SIG-M5 treated with dmso at 0.1 percent for 504 hours (cell line): Measurements from ENCODE around the gene CD93.

Experiments
- DNase-seq: peaks from one replicate; lab custom pipeline; 2025; ENCODE audit not compliant: unreplicated experiment; lab: John Stamatoyannopoulos, UW

CD93 gene

DNA sequence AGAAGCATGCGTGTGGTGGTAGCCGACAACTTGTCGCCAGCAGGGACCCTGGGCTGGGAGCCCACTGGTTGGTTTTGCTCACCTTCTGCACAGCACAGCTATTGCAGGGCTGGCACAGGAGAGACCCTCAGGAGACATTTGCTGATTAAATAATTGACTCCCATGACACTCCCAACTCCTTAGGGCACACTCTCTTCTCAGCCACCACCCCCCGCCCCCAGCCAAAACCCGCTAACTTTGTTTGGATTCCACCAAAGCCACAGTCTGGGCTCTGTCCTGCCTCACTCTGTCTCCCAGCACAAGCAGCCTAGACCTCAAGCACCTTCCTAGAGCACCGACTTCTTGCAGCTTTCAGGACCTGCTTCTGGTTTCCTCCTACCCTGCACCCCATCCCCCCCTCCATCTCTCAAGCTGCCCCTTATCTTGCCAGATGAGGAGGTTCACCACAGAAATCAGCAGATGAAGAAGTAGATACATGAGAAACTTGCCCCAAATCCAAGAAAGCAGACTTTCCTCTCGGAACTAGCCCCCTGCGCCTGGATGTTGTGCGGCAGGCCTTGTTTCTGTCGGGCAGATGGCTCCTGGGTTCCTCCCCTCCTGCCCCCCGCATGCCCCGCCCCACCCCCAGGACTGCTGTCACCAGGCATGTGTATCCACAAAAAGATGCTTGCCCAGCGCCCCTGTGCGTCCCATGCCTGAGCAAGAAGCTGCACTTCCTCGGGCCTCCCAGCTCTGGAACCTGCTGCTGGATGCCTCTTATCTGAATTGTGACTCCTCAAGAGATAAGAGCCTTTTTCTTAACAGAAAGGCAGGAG is 35.0 kb upstream of the CD93 start:
- no peak for DNase-seq

DNA sequence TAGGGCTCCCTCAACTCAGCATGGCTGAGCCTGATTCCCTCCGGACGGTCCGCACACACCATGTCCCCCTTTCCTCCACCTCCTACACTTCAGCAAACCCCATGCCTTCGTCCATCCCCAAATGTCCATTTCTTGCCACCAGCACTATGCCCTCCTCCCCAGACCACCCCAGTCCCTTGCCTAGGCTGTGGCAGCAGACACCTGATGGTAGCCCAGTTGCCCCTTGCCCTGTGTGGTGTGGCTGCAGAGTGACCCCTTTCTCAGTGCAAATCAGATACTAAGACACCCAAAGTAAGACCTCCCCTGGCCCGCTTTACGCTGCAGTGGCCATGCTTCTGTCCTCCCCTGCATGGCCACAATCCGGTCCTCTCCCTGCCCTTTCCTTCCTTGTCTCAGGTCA is 34.1 kb upstream of the CD93 start:
- no peak for DNase-seq

DNA sequence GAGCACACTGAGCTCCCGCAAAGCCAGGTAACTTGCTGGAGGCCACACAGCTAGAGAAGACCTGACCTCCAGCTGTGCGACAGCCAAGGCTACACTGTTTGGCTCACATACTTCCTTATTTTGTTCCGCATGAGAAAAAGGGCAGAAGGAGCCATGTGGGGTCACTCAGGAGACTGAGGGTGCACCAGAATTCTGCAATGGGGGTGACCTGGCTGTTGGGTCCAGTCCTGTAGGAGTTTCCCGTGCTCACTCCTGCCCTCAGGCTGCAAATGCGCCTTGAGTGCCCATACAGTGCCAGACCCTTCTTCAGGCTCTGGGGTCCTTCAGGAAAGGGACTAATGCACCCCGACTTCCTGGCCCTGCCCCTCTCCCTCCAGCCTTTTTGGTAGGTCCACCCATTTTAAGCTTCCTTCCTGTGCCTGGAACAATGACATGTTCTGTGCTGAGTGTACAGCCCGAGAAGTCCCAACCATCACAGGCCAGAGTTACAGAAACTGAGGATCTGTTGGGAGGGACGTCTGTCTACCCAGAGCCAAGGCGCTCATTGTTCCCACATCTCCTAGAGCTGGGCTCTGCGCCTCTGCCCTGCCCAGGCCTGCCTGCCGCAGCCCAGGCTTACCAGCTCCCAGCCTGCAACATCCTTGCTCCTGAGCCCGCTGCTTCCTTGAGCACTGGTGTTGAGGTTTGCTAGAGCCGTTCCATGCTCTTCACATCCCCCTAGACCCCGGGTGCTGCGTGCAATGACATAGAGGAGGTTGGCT is 33.5 kb upstream of the CD93 start:
- DNase-seq: no peak

DNA sequence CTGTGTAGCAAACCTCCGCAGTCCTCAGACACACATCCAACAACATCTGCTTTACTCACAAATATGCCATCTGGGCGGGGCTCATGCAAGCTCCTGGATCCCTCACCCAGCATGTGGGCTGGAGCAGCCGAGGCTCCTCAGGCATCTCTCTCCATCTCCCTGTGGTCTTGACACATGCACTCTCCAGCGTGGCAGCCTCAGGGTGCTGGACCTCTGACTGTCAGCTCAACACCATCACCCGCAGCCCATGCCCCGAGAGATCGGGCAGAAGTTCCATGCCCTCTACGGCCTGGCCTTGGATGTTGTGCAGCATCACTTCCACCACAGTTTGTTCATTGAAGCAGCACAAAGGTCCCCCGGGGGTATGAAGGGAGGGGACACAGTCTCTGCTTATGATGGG is 32.6 kb upstream of the CD93 start:
- DNase-seq: no peak

DNA sequence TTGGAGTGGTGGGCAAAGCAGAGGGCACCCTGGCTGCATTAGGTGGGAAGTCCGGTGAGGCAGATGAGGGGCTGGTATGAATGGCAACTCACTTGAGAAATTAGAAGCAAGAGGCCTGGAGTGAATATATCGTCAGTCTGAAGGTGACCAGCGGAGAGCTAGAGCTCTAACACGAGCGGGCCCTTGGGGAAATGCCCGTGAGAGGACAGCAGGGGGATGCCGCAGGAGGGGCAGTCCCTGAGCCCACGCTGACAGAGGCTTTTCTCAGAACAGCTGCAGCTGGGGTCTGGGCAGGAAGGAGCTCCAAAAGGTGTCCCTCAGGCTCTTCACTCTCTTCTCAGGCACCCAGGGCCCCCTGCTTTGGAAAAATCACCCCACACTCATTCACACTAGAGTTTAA is 32.0 kb upstream of the CD93 start:
- DNase-seq: no peak

DNA sequence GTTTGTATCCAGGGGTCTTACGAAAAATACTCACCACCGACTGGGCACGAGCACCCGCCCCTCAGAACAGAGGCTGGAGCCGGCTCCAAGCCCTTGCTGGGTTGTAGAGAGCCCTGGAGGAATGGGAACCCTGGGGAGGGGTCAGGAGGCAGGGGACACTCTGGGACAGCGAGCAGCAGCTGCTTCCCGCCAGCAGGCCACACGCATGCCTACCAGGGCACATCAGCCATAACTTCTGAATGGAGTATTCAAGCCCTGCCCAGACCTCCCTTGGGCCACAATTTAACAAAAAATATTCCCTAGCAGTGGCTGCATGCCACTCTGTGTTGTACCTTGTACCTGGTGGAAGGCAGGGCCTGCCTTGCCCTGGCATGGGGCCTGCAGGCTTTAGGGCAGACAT is 31.6 kb upstream of the CD93 start:
- DNase-seq: no peak

DNA sequence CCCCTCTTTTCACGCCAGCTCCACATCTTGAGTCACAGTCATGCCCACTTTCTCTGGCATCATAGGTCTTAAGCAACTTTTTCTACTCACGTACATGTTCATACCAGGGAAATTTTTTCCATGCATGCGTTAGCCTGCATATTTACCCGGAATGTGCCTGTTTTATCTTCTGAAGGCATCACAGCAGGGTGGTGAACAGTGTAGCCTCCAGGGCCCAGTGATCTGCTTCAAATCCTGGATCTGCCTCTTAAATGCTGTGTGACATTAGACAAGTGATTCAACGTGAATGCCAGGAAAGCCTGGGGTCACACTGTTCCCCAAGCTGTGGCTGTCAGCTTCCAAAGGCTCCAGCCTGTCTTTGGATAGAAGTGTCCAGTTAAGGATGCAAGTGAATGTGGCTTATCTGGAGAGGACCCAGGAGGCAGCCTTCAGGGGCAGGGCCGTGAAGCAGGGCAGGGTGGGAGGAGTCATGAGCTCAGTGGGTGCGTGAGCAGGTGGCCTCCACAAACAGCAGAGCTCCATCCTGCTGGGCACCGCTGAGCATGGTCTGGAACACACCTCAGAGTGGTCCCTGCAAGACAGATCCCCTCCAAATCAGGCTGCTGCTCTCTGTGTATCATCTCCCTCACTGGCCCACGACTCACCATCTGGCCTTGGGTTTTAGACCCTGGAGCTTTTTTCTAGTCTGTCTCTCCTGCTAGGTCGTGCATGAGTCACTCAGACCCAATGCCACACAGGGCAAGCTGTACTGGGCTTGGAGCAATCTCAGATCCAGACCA is 30.4 kb upstream of the CD93 start:
- peak; percentile 66 for DNase-seq

DNA sequence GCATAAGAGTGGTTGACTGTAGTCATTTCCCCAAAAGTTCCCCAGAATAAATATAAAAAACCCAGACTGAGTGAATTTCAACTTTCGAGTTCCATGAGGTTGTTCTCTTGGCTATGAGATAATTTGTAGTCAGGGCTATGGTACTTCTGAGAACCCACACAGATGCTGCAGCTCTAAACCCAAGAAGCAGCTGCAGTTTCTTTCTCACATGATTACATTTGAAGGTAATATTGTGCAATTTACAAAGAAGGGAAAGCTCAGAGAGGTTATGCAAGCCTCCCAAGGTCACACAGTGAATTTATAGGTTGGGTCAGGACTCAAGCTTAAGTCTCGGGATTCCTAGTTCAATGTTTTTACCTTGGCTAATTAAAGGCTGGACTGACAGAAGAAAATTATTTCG is 29.7 kb upstream of the CD93 start:
- peak; percentile 98 for DNase-seq

DNA sequence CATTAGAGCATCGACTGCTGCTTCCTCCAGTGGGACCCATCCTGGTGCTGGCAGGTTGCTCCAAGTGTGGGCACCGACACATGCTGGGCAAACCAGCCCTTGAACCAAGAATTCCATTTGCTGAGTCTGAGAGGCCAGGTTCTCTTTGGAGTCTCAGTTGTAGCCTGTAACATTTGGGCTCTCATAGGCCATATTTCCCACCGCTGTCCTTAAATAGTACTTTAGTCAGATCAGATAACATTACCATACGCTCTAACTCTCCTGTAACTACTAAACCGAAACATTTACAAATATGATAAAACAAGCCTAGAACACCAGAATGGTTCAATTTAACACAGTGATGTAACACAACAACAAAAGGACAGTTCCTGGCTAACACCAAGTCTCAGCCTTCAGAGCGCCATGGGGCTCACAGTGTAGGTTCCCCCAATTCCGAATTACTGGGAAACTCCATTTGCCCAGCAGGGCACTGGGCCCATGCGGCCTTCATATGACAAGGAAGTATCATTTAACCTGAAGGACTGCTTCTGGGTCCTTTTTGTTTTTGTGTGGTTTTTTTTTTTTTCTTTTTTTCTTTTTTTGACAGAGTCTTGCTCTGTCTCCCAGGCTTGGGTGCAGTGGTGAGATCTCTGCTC is 28.4 kb upstream of the CD93 start:
- no peak for DNase-seq

DNA sequence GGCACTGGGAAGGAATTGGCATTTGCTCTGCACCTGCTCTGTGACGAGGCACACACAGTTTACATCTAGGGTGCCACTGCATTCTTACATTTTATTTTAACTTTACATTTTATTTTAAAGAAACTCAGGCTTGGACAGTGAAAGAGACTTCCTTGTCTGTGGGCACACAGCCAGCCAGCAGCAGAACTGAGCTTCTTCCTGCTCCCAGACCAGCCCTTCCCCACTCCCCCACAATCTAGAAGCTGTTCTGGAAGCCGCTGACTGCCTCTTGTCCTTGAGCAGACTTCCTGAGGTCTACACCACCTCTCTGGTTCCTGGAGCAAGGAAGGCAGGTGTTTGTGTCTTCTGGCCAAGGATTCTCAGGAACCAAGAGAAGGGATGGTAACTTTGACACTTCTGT is 27.9 kb upstream of the CD93 start:
- peak; percentile 44 for DNase-seq

DNA sequence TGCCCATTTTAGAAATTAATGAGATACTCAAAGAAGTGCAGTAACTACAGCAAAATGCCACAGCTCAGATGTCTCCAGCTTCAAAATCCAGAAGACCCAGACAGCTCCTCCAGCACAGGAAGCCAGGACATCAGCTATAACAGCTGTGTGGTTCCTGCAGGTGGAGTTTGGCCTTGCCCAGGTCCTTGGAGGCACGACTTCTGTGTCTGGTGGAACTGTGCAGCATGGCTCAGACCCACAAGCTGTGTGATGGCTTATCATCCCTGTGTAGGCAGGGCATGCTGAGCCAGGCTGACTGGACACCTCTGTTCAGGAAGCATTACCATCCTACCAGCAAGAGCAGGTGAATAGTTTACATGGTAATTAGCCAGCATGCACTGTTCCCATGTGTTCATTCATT is 26.5 kb upstream of the CD93 start:
- no peak for DNase-seq

DNA sequence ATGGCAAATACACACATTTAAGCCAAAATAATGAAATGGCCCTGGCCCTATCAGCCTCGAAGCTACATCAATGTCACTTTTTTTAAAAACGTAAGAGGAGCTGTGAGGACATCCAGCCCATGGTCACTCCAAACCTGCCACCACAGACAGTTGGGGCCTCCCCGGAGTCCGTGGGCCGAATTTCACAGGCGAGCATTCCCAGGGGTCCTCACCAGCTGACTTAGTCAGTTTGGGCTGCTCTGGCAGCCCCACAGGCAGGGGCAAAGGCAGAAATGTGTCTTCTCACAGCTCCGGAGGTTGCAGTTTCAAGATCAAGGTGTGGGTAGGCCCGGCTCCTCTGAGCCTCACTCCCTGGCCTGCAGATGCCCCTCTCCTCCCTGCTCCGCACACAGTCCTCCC is 25.8 kb upstream of the CD93 start:
- no peak for DNase-seq

DNA sequence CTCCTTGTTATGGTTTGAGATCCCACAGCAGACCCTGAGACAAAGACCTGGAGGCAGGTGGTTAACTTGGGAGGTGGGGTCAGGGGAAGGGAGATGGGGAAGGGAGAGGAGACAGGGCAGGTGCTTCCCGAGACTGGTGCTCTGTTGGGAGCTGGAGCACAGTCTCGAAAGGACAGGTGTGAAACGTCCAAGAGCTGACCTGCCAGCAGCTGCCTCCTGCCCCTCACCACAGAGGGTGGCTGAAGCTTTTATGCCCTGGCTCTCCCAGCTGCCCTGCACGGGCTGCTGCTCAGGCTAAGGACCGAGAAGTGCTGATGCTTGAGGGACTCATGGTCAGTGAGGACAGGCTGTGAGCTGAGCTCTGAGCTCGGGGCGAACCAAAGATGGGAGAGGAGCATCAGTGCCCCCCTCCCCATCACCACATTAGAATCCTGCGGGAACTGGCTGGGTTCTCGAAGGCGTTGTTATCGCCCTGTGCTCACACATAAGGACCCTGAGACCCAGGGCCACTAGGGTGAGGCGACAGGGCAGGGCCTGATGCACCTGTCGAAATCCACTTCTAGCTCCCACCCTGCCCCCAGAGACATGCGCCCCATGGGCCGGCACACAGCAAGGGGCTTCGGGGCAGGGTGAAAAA is 25.3 kb upstream of the CD93 start:
- no peak for DNase-seq

DNA sequence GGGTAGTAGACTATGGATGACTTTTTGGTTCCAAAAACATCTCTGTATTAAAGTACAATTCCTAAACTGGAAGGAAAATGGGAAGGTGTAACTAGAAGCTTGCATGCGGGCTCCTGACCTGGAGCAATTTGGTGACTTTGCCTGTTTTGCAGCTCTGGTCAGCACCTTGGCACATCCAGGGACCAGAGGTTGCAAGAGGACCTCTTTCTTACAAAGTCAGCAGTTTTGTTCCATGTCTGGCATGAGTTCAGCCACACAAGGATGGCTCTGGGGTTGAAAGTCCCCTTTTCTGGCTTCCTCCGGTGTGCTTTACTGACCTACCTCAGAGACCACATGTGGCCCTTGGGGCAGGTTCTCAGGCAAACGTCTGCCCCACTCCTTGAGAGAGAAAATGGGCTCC is 22.7 kb upstream of the CD93 start:
- no peak for DNase-seq

DNA sequence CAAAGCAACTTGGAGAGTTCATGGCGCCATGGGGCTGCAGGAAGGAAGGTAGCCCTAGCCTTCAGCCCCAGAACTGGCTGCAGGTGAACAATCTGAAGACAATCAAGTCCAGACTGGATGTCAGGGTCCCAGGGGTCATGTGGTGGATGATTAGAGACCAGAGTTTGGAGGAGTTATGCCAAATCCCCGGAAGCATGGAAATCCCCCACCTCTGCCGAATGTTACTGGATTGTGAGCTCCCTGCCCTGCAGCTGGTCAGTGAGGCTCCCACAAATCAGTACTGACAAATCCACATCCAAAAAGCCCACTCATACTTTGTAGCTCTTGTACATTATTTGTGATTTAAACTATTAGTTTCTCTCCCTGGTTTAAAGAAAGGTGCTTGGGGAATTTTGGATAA is 21.3 kb upstream of the CD93 start:
- DNase-seq: no peak

DNA sequence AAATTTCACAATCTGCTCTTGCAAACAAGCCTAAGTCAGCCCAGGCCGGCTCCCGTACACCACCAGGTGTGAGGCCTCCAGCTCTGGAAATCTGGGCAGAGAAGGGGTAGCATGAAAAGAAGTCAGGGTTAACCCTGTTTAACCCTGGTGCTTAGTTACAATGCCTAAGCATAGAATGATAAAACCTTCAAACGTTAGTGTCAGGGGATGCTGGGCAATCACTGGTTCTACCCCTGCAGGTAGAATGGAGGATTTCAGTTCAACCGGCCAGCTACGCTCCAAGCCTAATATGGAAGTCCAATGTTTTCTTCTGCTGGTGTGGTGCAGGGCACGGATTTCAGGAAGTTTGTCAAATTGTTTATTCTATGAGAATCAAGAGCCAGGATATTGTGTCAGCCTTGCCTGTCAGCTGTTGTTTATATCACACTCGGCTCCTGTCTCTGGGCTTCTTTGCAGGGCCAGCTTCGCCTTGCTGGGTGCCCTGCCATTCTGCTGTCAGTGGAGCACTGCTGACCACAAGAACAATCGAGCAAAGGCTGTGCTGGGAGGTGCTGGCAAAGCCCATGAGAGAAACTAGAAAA is 20.2 kb upstream of the CD93 start:
- no peak for DNase-seq

DNA sequence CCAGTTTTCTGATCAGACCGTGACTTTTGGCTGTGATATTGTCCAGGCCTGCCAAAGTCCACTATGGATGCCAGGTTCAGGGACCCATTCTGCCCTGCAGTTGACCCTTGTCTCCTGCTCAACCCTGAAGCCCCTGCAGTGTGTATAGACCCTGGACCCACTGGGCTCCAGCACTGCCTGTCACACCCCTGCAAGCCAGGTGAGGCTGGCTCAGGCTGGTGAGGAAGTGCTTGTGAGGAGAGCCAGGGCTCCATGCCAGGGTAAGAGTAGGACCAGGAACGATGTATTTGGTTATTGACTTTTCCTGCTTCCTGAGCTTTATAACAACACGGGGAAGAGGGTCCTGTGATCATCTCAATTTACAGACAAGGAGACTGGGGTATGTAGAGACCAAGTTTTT is 19.1 kb upstream of the CD93 start:
- no peak for DNase-seq

DNA sequence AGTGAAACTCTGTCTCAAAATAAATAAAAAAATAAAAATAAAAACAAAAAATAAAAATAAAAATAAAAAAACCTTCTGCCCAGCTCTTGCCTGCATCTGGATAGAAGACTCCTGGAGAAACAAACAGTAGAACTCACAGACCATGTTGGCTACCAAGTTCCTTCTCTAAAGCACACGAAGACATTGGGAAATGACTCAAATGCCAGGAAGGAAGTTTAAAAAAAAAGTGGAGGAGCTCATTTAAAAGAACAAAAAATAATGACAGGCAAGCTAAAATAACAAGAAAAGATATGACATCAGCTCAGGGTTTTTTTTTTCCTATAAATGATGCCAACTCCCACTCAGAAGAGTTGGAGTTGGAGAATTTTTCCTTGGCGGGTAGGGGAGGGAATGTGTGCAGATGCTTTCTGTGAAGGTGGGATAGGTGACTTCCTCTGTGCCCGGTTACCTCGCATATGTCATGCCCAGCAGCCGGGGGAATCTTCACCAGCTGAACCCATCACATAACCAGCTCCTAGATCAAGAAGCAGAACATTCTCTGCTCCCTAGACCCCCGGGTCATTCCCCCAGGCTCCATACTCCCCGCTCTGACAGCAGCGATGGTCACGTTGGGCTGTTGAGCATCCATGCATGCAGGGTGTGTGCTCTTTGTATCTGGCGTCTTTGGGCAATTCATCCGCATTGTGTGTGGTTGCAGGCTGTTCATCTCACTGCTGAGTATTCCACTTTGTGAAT is 17.3 kb upstream of the CD93 start:
- peak; percentile 50 for DNase-seq

DNA sequence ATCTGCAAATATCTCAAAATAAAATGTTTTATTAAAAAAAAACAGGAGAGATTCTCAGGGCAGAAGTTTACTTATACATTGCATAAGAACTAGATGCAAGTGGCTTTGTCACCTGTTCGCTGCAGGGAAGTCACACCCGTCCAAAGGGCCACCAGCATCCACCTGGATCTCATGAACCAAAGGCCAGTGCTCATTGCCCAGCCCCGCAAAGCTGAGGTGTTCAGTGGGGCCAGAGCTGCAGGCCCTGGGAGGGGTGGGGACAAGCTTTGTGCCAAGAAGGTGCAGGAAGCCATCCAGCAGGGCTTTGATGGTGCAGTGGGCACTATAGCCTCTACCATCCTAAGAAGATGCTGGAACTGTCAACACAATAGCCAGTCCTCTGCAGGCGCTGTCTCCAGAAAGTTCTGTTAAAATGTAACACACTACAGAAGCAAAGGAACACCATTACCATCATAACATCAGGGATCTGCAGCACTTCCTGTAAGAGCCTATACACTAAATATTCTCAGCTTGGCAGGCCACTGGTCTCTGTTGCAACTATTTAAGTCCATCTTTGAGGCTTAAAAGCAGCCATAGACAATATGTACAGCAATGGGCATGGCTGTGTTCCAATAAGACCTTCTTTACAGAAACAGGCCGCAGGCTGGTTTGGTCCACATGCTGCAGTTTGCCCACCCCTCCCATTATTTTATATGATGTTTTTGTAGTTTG is 15.7 kb upstream of the CD93 start:
- DNase-seq: no peak
